ENCODE results near the gene HBP1.
"Not testable (repeated sequence)": the region's sequence is repeated elsewhere in the genome, so short reads cannot be mapped to it uniquely, and the experiment has no call there.

The HBP1 gene, protein sequence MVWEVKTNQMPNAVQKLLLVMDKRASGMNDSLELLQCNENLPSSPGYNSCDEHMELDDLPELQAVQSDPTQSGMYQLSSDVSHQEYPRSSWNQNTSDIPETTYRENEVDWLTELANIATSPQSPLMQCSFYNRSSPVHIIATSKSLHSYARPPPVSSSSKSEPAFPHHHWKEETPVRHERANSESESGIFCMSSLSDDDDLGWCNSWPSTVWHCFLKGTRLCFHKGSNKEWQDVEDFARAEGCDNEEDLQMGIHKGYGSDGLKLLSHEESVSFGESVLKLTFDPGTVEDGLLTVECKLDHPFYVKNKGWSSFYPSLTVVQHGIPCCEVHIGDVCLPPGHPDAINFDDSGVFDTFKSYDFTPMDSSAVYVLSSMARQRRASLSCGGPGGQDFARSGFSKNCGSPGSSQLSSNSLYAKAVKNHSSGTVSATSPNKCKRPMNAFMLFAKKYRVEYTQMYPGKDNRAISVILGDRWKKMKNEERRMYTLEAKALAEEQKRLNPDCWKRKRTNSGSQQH

DNA sequence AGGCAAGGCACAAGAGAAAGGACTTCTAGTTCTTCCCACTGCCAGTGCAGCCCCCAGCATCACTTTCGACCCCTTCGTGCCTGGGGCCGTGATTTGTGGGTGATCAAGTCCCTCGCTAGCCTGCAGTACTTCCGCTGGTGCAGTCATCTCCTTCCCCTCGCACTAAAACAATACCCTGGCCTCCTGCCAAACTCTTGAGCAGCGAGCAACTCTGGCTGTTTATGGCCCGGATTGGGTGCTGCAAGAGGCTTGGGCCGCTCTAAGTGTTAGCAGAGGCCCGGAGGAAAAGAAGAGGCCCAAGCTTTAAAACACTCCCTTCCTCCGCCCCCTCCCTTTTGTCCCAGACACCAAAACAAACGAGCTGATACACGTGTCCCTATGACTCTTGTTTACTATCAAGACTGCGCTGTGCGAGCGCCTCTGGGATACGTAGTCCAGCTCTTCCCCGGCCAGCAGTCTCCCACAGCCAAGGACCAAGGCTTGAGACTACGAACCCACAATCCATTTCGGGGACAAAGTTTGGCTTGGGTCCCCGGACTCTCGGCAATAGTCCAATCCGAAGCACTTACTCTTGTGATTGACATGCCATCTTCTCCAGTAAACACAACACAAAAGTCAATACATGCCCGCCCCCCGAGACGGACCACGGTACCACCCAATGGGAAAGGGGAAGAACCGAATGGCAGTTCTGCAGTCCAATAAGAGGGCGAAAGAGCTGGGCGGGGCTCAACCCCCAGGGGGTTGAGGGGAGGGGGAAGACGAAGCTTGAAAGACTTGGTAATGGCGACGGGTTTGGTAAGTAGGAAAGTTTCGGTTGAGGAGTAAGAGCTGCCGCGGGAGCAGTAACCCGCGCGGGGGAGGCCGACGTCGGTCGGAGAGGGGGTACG is at the start of gene HBP1:
Gene HBP1, plus strand, starts transcription at position 771 of the 887 bp plus-strand sequence. CDS start 10,891 bp downstream, outside the sequence.
- DNase-seq, result peak; percentile 98

DNA sequence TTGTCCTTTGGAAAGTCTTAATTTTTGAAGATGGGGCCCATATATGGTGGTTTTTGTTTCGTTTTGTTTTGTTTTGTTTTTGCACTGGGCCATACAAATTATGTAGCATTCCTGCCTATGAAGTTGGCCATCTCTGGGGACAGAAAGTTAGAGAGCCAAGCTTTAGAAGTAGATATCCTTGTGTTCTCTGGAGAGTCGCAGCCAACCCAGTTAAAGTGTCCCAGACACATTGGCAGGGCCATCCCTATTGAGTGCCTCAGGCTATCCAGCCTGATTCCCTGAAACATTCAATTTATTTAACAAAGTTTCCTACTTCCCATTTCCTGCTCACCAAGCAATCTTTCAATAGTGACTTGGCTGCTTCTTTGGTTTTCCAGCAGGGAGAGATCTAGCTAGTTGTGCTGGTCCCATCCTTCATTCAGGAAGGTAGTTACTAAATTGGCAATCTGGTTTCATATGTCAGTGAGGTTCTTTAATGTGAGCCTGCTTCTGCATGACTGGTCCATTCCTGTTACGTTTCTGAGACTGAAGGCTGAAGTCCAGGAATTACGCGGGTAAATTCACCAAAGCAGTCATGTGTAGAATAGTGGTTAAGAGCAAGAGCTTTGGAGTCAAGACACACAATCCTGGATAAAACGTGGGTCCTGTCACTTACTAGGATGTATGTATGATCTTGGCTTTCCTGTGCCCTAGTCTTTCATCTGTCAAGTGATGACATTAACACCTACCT is 49.3 kb upstream of the HBP1 start:
- DNase-seq, result no peak

DNA sequence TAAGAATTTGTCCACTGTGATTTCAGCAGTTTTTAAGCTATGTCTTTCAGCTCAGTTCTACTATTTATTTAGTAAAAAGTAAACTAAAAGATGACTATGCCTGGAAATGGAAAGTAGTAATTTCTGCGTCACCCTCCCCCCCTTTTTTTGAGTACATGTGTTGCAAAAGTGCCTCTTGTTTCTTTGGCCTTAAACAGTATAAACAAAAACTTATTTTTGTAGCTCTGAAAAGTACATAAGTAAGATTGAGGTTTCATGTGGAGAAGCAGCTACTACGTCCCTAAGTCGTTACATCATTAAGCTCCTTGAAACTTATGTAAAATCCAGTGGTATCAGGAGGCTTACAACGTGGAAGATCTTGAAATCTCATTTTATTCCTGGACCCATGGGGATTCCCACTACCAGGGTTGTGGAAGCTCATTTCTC is 46.3 kb upstream of the HBP1 start:
- no peak for DNase-seq

DNA sequence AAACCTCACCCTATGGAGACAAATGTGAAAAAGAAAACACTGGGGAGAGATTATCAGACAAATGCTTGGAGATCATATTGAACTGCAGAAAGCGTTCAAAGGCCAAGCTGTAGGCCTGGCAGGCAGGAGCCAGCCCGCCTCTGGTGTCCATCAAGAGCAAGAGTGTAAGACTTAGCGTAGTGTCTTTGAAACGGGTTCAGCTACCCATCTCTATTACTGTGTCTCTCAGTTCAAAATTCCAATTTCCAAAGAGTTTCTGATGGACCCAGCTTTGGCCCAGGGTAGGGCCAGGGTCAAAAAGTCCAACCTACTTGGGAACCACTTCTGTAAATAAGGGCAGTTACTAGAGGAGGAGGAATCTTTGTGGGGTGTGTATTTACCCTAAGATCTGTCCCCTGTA is 45.4 kb upstream of the HBP1 start:
- no peak for DNase-seq

DNA sequence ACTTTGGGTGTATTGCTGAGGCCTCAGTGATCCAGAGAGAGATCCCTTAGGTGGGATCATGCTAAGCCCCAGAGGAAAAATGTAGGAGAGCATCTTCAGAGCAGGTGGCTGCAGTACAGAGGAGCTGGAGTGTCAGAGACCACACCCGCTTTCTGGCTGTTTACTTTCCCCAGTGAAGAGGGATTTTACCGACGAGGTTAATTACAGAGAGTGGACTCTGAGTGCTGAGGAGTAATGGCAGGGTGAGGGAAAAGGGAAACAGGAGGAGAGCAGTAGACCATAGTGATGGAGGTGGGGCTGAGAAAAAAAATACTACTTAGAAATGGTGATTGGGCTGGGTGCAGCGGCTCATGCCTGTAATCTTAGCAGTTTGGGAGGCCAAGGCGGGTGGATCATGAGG is 43.3 kb upstream of the HBP1 start:
- peak; percentile 79 for DNase-seq

DNA sequence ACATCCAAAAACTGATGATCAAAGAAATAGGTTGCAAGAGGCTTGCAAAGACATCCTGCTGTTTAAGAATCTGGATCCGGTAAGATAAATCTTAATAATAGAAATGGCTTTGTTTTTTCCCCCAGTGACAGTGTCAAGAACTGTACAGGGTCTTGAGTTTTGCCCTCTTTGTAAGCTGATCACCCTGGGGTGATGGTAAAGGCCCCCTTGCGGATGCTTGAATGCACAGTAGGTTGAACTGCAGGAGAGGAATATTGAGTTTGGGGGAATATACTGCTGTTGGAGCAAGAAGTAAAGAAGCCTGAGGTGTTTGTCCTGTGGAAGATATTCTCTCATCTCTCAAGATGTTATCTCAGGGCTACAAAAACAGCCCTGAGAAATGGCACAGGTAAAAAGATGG is 40.6 kb upstream of the HBP1 start:
- DNase-seq, result no peak

DNA sequence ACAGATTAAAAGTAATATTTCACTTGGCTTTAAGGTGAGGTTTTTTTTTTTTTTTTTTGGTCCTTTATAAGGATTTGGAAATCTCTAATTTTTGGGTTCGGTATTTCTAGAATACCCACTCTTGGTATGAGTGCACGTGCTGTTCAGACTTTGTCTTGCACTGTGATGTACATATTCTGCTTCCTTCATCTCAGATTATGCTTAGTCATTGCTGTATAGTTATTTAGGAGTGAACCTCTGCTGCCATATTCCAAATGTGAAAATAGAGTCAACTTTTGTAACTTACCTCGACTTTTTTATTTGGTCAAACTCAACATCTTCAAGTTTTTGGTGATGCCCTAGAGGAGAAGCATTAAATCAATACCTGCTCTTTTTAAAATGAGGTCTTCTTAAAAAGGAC is 40.1 kb upstream of the HBP1 start:
- no peak for DNase-seq

DNA sequence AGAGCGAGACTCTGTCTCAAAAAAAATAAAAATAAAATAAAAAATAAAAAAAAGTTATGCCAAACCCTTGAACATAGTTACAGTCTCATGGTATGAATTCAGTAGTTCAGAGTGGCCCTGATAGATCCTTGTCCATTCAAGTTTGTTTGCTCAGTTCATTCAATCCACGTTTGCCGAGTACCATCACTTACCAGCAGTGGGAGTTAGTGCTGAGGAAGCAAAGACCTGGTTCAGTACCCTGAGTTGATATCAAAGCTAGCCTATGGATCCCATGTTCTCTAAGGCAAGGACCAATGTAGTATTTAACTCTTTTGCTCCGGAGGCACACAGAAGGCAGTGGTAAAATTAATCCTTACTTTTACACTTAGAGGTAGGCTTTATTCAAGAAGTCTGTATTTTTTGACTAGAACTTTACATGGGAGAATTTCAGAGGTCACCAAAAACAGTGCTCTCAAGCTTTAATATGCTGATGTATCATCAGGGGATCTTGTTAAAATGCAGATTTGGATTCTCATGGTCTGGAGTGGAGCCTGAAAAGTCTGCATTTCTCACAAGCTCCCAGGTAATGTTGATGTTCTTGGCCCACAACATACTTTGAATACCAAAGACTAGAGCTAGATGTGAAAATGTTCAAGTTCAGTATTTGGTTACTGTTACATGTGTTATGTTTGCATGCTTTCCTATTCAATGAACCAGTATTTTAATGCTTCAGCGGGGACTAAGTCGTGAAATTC is 38.1 kb upstream of the HBP1 start:
- no peak for DNase-seq

DNA sequence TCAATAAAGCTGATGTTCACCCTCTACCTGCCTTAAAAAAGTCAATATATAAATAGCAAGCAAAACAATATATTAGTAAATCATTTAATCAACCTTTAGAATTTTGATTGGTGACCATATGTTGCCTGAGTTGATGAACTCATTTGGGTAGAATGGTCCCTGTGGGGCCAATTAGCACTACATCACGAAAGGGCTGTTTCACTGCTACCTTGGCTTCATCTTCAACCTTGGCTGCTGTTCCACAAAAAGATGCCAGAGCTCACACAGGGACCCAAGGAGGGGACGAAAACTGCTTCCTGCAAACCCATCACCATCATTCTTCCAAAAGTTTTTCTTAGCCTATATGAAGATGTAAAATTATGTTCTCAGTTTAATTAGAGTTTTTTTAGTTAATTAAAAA is 35.4 kb upstream of the HBP1 start:
- no peak for DNase-seq

DNA sequence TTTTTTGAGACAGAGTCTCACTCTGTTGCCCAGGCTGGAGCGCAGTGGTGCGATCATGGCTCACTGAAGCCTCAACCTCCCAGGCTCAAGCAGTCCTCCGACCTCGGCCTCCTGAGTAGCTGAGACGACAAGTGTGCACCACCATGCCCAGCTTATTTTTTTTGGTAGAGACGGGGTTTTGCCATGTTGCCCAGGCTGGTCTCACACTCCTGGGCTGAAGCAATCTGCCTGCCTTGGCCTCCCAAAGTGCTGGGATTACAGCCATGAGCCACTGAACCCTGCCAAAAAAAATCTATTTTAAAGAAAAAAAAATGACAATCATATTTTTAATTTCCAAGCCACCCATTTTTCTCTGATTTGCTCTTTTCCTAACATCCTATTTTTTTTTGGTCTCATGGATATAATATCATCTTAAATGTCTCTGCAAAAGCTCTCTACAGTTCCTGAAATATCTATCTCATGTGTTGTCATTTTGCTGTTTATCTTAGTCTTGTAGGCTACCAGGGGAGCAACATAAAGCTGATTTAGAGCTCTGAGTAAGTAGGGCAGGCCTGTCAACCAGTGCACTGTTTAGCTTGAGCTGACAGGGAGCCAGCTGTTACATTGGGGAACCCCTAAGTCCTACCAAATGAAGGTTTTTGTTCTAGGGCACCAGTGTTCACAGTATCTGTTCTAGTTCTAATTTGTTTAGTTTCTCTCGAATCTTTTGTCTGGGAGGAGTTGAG is 29.9 kb upstream of the HBP1 start:
- no peak for DNase-seq

DNA sequence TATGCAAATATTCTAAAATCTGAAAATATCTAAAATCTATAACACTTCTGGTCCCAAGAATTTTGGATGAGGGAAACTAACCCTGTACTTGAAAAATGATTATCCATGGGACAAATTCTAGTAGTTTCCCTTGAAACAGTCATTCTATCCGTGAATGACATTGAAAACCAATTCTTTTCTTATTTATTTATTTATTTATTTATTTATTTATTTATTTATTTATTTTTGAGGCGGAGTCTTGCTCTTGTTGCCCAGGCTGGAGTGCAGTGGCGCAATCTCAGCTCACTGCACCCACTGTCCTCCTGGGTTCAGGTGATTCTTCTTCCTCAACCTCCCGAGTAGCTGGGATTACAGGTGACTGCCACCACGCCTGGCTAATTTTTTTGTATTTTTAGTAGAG is 24.9 kb upstream of the HBP1 start:
- not testable (repeated sequence) for DNase-seq

DNA sequence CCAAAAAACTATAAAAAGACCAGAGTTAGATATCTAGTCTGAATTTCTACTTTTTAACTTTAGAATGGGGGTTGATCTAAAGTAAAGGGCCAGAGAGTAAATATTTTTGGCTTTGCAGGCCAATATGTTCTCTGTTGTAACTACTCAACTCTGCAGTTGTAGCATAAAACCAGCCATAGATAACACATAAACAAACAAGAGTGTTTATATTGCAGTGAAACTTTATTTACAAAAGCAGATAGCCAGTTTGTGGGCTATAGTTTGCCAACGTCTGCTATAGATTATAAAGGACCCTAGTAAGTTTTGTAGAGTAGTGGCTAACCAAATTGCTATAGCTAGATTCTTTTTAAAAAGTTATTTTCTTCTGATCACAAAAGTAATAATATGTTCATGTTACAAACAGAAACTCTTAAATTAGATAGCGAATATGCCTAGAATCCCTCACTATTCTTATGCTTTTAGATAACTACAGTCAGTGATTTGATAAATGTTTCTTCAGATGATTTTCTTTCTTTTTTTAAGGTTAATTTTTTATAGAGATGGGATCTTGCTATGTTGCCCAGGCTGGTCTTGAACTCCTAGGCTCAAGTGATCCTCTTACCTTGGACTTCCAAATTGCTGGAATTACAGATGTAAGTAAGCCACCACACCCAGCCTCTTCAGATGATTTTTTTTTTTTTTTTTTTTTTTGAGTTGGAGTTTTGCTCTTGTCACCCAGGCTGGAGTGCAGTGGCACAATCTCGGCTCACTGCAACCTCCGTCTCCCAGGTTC is 23.6 kb upstream of the HBP1 start:
- no peak for DNase-seq

DNA sequence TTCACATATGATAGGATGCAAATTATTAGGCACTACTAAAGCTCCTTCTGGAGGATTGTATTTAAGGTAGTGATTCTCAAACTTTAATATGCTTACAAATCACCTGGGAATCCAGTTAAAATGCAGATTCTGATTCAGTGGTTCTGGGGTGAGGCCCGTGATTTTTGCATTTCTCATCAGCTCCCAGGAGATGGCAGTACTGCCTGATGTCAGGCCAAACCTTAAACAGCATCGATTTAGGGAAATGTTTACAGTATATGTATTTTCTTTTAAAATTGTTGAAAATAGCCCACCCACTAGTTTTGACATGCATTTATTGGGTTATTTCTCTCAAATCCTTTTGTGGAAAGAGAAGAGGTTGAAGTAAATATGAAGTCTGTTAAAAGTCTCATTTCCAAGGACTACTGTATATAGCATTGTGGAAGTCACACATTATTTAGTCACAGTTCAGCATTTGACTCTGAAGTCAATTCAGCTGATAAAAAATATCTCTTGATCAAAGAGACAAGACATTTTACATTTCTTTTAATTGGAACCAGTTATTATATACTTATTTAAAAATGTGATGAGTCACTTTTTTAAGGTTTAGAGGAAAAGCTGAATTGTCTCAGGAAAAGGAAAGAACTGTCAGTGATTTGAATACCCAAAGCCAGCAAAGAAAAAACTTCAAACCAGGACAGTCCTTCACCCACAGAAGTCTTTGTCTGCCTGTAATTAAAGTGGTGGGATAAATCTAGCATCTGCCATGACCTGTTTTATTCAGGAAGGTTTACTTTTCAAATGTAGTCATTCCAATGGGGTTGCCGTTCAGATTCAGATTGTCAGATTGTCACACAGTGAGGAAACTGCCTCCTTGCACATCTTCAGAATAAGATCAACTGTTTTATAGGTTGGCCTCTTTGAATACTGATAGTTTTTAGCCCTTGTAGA is 21.1 kb upstream of the HBP1 start:
- no peak for DNase-seq

DNA sequence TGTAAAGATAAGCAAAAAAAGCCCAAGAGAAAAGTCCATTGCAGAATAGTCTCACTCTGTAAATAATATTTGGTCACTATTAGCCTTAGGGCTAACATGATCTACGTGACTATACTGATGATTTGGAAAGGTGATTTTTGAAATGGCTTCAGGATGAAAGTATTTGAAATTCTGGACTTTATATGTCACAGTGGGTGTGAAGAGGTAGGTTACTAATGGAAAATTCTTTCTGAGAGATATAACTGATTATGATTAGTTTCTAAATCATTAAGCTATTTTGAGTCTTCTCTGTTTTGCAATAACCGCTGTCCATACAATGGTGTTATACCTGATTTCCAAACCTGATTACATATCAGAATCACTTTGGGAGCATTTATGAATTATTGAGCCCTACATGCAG is 20.1 kb upstream of the HBP1 start:
- DNase-seq, result no peak

DNA sequence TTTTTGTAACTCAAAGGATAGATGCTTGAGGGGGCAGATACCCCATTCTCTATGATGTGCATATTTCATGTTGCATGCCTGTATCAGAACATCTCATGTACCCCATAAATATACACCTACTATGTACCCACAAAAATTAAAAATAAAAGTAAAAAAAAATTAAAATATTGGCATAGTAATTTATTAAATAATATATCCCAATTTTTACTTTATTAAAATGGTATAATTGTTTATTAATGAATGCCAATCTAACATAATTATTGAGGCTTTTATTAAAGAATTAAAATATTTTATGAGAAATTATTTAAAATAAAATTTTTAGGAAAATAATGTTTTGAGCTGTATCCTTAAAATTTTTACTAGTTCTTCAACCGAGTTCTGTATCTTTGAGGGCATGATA is 18.9 kb upstream of the HBP1 start:
- DNase-seq, result no peak

DNA sequence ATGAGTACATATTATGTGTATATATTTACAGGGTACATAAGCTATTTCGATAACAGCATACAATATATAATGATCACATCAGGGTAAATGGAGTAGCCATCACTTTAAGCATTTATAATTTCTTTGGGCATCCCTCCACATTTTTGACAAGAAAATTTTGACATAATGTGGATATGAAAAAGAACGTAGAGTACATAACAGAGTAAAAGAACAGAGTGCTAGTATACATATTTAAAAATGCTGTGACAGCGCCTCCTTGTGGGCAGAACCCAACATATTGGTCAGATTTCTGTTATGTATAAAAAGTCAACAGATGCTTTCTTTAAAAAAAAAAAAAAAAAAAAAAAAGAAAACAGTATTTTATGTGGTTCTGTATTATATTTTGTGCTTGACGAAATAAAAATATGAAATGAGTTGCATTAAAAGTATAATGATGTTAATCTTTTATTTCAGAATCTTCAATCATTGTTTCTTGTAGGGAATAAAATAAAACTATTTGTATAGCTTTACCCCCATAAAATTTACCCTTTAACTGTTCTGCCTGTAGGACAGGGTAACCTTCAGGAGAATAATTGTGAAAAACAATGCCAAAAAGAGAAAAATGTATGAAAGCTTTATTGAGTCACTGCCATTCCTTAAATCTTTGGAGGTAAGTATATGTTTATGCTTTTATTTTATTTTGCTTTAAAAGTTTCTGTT is 18.3 kb upstream of the HBP1 start:
- DNase-seq, result peak; percentile 68

DNA sequence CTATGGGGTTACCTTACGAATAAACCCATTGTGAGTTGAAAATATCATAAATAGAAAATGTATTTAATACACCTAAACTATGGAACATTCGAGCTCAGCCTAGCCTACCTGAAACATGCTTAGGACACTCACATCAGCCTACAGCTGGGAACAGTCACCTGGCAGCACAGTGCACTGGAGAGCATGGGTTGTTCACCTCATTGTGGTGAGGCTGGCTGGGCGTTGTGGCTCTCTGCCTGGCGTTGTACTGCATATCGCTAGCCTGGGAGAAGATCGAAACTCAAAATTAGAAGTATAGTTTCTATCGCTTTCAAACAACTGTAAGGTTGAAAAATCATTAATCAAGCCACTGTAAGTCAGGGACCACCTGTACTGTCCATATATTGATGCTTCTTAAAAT is 17.3 kb upstream of the HBP1 start:
- no peak for DNase-seq

DNA sequence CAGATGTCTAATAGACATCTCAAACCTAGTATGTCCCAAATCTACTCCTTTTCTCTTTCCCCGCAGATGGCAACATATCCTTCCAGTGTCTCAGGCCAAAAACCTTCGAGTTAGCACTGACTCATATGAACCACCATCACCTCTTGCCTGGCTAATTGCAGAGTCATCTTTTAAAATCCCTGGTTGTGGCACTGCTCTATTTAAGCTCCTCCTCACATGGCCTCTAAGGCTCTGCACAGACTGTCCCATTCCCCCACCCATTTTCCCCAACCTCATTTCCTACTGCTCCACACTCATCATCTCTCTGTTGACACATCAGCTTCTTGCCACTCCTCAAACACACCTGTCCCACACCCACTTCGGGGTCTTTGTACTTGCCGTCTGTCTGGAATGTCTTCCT is 16.8 kb upstream of the HBP1 start:
- no peak for DNase-seq

DNA sequence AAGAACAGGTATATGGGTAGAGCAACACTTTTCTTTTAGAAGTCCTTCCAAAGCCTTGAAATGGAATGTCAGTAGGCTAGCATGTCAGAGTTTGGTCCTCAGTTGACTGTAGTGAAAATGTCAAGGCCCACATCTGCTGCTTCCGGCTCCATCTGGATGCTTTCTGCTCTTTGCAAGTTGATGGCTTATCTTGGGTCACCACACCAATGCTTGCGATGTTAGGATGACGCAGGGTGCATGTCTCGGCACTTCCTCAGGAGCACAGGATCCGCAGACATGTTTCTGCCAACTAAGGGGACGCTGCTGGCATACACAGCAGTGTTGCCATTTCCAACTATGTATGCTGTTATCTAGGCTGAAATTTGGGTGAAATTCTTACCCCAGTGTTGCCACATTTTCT is 14.0 kb upstream of the HBP1 start:
- no peak for DNase-seq
